ENCODE measurements around the gene XIST. TPM values are rescaled to one million over a fixed set of nuclear protein-coding genes. Genes with fewer than 3 reads are reported as not detected.

The XIST gene
- total and polyA plus RNA-seq, 11 donors = 0.01 to 138 (median 0.46) TPM

GRCh38 chrX:73834219-73834618 lies 18.3 kb downstream of the XIST start:
- TF ChIP-seq CTCF (IDR thresholded peaks at IDR 0.05) = no peak
- no peak for TF ChIP-seq POLR2A (IDR thresholded peaks at IDR 0.05)
- no peaks in the 10 kb centered on the region for H3K9me3 ChIP-seq
- intact Hi-C loops (cut with DNase I) = no loop called here
- H3K36me3 ChIP-seq = peaks cover 0 to 62% (median 0%) of the 10 kb centered on the region in 9 donors
- H3K27me3 ChIP-seq = no peaks in the 10 kb centered on the region
- no peak for DNase-seq
- H3K4me3 ChIP-seq = no peak overlapping the region
- no peak overlapping the region for H3K27ac ChIP-seq
- 76 to 84% (median 81%) methylated on average over 3 of the region's 3 CpGs for WGBS, 4 donors
- ATAC-seq = no peak
- H3K4me1 ChIP-seq = peaks cover 0 to 19% (median 0%) of the 10 kb centered on the region in 12 donors

GRCh38 chrX:73832319-73832718 lies 20.2 kb downstream of the XIST start:
- 90 to 93% (median 92%) methylated on average over 4 of the region's 4 CpGs for WGBS, 4 donors
- no peak overlapping the region for H3K27ac ChIP-seq
- DNase-seq = no peak
- intact Hi-C loops (cut with DNase I) = no loop called here
- no peaks in the 10 kb centered on the region for H3K27me3 ChIP-seq
- peaks cover 0 to 19% (median 0%) of the 10 kb centered on the region in 12 donors for H3K4me1 ChIP-seq
- H3K4me3 ChIP-seq = no peak overlapping the region
- peaks cover 0 to 80% (median 0%) of the 10 kb centered on the region in 9 donors for H3K36me3 ChIP-seq
- H3K9me3 ChIP-seq = no peaks in the 10 kb centered on the region
- TF ChIP-seq CTCF (IDR thresholded peaks at IDR 0.05) (no peak), POLR2A (IDR thresholded peaks at IDR 0.05) (no peak)
- ATAC-seq = no peak

- TF ChIP-seq POLR2A (IDR thresholded peaks at IDR 0.05) (no peak), CTCF (IDR thresholded peaks at IDR 0.05) (no peak)
- Histone ChIP-seq H3K27me3 (no peaks in the 10 kb centered on the region), H3K27ac (no peak overlapping the region), H3K36me3 (peaks cover 0 to 82% (median 0%) of the 10 kb centered on the region in 9 donors), H3K9me3 (no peaks in the 10 kb centered on the region), H3K4me1 (peaks cover 0 to 13% (median 0%) of the 10 kb centered on the region in 12 donors), H3K4me3 (no peak overlapping the region)
- ATAC-seq = no peak
- DNase-seq = no peak
- intact Hi-C loops (cut with DNase I) = no loop called here
- WGBS, 4 donors = 54 to 65% (median 58%) methylated on average over 2 of the region's 2 CpGs
Measured at GRCh38 chrX:73831500-73831899, 21.0 kb downstream of the XIST start.

- Histone ChIP-seq H3K9me3 (no peaks in the 10 kb centered on the region), H3K4me3 (no peak overlapping the region), H3K4me1 (peaks cover 0 to 13% (median 0%) of the 10 kb centered on the region in 12 donors), H3K36me3 (peaks cover 0 to 85% (median 0%) of the 10 kb centered on the region in 9 donors), H3K27me3 (no peaks in the 10 kb centered on the region), H3K27ac (no peak overlapping the region)
- intact Hi-C loops (cut with DNase I) = no loop called here
- 78 to 84% (median 82%) methylated on average over 9 of the region's 9 CpGs for WGBS, 4 donors
- TF ChIP-seq CTCF (IDR thresholded peaks at IDR 0.05) (no peak), POLR2A (IDR thresholded peaks at IDR 0.05) (no peak)
- DNase-seq = no peak
- no peak for ATAC-seq
Measured at GRCh38 chrX:73830489-73831414, 21.8 kb downstream of the XIST start.
